Tongue (tissue), 2 donors: ENCODE results near the gene CDCA3. TPM values are rescaled to one million over a fixed set of nuclear protein-coding genes. Genes with fewer than 3 reads are reported as not detected.
"Not testable (repeated sequence)": the region's sequence is repeated elsewhere in the genome, so short reads cannot be mapped to it uniquely, and the experiment has no call there.

Experiments
- DNase-seq: peaks from one replicate; pipeline ENCODE4 v3.0.0-alpha.2; 2015
- total RNA-seq: library from RNA; depleted of rRNA; stranded (reverse); fragments of >200 nt; gene quantifications from one replicate; pipeline ENCODE4 v1.2.3, GENCODE V29; 2014

The CDCA3 gene
- total RNA-seq, 1 donor from 2014 or later, result 5.9 TPM

- DNase-seq, result peak; percentile 93
Observed at GRCh38 chr12:6872073-6873048, 21.3 kb upstream of the CDCA3 start.

DNA sequence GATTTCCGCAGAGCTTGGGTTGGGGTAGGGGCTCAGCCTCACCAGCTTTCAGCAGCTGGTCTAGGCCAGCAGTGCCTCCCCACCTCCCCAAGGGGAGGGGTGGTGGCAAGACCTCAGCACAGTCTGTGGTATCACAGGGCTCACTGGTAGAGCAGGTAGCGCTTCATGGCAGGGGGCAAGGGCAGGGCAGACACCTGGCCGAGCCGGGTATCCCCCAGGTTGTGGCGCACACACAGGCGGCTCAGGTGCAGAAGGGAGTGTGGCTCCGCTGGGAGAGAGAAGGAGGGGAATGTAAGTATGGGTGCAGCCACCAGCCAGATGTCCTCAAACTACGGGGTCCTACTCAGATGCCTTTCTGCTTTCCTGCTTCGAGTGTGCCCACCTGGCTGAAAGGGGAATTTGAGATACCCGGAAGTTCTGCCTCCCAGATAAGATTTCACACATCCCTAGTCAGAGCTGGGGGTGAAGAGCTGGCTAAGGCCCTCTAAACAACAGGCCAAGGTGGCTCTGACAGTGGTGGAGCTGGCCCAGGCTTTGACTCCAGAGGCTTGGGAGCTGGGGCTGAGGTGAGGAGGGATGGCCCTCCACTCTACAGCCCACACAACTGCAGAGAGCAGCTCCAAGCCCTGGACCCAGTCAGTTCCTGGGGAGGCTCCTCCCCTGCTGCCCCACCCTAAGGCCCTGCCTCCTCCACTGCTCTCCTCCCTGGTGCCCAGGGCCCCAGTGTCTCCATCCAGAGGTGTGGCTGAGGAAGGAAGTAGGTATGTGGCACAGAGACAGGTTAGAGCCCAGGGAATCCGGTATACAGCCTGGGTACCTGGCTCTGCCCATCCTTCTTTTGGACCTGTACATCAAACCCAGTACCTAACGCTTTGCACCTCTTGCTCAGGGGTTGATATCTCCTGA is 20.2 kb upstream of the CDCA3 start:
- DNase-seq, result no peak

GRCh38 chr12:6870304-6870703 is 19.2 kb upstream of the CDCA3 start:
- DNase-seq, result not testable (repeated sequence)

GRCh38 chr12:6869049-6870021 is 18.2 kb upstream of the CDCA3 start:
- peak; percentile 91 for DNase-seq

DNA sequence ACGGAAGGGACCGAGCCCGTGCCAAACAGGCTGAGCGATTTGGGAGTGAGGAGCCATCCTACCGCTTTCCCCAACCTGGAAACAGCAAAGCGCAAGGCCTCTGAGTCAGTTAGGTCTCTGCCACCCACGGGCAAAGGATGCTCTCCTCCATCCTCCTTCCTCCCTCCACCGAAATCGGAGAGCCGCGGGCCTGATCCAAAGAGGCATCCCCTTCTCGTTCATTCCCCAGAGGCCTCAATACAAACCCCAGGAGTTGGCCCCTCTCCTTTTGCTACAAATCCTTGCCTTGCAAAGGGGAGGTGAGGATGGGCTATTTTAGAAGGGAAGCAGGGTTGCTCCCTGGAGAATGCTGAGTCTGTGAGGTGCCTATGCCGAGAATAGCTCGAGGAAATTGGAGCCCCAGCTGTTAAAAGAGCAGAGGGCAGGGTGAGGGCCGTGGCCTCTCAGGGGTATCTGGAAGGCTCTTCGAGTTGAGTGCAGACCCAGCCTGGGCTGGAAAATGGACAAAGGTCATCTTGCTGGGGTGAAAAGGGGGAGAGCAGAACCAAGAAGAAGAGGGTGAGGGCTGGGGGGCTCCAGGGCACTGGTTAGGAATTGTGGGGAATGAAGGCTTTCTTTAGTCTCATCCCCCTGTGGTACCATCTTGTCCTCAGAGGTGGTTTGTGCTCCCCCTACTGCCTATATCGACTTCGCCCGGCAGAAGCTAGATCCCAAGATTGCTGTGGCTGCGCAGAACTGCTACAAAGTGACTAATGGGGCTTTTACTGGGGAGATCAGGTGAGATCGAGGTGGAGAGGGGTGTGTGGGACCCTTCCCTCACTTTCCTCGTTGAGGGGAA is 17.3 kb upstream of the CDCA3 start:
- DNase-seq, result peak; percentile 65

DNA sequence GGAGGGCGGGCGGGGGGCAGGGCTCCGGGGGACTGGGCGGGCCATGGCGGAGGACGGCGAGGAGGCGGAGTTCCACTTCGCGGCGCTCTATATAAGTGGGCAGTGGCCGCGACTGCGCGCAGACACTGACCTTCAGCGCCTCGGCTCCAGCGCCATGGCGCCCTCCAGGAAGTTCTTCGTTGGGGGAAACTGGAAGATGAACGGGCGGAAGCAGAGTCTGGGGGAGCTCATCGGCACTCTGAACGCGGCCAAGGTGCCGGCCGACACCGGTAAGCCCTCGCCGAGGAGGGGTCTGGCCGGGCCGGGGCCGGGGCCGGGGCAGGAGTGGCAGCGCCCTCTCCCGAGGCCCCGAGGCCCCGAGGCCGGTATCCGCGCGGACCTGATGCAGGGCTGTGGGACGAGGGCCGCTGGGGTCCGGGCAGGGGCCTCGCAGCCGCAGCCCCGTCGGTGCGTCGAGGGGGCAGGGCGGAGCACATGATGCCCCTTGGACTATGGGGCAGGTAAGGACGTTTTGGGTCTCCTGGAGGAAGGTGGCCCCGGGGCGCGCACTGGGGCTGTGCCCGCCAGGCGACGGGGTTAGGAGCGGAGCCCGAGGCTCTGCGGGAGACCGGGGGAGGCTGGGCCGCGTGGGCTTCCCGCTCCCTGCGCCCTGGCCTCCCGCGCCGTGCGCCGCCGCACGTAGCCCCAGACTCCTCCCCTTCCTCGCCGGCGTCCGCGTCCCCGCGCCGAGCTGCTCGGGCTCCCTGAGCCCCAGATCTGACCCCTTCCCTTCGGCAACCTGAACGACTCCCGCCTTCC is 16.5 kb upstream of the CDCA3 start, which contains the start of gene TPI1:
TPI1 (plus strand) TSS at position 119 of the 798 bp plus-strand sequence; CDS start at position 155, 36 bp downstream.
- peak; percentile 93 for DNase-seq

GRCh38 chr12:6866920-6867412 is 15.9 kb upstream of the CDCA3 start:
- DNase-seq, result no peak

DNA sequence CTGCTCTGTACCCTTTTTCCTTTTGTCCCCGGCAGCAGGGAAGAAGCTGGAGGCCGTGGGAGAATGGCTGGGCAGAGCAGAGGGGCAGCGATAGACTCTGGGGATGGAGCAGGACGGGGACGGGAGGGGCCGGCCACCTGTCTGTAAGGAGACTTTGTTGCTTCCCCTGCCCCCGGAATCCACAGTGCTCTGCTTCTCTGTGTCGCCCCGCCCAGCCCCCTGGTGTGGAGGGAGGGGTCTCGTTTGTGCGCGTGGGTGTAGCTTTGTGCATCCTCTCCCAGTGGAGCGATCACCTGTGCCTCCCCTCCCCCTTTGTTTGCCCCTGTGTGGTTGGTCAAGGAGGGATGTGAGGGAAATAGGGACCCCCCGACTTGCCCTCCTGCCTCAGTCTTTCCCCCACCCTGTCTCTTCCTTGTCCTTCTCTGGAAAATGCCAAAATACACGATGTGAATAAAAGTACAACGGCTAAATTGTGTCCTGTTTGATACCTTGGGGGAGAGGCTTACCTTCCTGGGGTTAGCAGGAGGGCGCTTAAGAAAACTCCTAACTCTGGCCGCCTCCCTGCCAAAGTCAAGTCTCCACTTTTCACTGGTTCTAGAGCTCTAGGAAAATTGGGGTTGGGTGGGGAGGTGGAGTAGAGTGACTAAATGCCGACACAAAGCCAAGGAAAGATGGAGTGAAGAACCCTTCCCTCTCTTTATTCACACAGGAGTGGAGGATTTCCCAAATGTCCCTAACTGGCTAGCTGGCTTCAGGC is 15.3 kb upstream of the CDCA3 start:
- DNase-seq, result no peak

- not testable (repeated sequence) for DNase-seq
Observed at GRCh38 chr12:6865307-6865706, 14.2 kb upstream of the CDCA3 start.

- DNase-seq, result no peak
Observed at GRCh38 chr12:6863586-6864321, 12.7 kb upstream of the CDCA3 start.

- no peak for DNase-seq
Observed at GRCh38 chr12:6863033-6863432, 11.9 kb upstream of the CDCA3 start.

GRCh38 chr12:6861391-6861790 is 10.3 kb upstream of the CDCA3 start:
- DNase-seq, result no peak

- DNase-seq, result no peak
Observed at GRCh38 chr12:6860942-6861341, 9.9 kb upstream of the CDCA3 start.

DNA sequence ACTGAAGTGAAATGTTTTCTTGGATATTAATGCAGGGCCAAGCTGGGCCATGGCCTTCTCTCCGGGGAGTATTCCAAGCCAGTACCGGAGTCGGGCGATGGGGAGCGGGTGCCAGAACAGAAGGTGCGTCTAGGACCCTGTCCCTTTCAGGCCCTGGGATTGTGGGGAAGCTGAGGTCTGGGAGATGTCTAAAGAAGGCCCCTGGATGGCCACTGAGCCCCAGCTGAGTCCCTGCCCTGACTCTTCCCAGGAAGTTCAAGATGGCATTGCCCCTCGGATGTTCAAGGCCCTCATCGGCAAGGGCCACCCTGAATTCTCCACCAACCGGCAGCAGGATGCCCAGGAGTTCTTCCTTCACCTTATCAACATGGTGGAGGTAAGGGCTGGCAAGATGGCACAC is 9.0 kb upstream of the CDCA3 start:
- DNase-seq, result no peak

- DNase-seq, result peak; percentile 67
Observed at GRCh38 chr12:6858799-6859198, 7.7 kb upstream of the CDCA3 start.

GRCh38 chr12:6855322-6855721 is 4.2 kb upstream of the CDCA3 start:
- DNase-seq, result no peak

DNA sequence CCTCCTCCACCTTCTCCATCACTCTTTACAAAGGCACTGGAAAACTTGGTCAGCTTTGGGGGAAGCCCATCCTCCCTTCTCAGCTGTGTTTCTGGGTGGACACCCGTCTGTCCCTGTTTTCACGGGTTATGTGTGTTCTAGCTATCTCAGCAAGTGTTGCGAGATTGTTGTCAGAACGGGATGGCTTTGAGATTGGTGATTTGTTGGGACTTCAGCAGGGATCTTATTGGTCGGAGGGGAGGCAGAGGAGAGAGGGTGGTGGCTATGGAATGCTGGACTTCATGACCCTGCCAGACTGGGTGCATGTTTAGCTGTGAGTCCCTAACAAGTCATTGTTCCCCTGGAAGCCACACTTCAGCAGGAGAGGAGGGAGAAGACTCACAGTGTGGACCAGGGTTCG is 3.0 kb upstream of the CDCA3 start:
- DNase-seq, result no peak

GRCh38 chr12:6853626-6854025 is 2.5 kb upstream of the CDCA3 start:
- no peak for DNase-seq
